GM18505 (cell line): ENCODE results near the gene ZNF772.

ENCODE experiments used
- ATAC-seq: cut with Tn5 transposase; IDR thresholded peaks from one replicate; pipeline ENCODE4 v1.9.1; 2021; ENCODE audit not compliant: unreplicated experiment
- POLR2A ChIP-seq: IDR thresholded peaks from 4 replicates; pipeline ENCODE4 v1.6.1; 2011; ENCODE audit warnings: borderline replicate concordance; ENCODE audit not compliant: insufficient read depth, insufficient read length; ENCODE audit errors: extremely low read depth

ZNF772 gene

DNA sequence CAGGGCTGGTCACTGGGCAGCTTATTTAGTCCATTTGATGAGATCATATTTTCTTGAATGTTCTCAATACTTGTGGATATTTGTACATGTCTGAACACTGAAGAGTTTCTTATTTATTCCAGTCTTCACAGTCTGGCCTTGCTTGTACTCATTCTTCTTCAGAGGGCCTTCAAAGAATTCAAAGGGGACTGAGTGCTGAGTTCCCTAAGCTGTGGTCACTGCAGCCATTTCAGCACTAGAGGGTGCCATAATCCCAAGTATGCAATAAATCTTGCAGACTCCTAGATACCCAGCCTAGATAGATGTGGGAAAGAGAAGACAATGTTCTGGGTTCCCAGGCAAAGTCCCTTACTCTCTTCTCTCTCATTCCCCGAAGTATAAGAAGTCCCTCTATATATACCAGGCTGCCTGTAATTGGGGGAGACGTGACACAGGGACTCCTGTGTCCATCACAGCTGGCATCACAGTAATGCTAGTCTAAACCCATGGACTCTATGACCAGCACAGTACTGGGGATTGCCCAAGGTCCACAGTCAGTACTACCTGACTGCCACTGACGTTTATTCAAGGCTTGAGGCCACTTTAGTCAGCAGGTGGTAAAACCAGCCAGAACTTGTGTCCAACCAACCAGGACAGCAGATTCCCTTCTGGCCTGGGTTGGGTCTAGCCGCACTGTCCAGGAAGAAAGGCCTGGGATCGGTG lies 11.5 kb downstream of the ZNF772 start:
- ATAC-seq = no peak
- no peak for TF ChIP-seq POLR2A

- TF ChIP-seq POLR2A = no peak
- no peak for ATAC-seq
Measured at GRCh38 chr19:57452307-57452706, 25.1 kb downstream of the ZNF772 start.

DNA sequence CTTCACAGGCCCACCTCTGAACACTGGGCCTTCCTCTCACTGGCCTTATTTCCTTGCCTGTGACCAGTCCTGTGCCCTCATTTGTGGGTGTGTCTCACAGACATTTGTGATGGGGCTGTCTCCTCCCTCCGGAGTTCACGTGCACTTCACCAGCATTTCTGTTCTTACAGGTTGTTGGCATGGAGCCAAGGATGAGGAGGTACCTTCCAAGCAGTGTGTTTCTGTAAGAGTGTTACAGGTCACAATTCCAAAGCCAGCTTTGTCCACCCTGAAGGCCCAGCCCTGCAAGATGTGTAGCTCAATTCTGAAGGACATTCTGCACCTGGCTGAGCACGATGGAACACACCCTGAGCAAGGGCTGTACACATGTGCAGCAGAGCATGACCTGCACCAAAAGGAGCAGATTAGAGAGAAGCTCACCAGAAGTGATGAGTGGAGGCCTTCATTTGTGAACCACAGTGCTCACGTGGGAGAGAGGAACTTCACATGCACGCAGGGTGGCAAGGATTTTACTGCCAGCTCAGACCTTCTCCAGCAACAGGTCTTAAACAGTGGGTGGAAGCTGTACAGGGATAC lies 34.2 kb downstream of the ZNF772 start:
- TF ChIP-seq POLR2A = no peak
- ATAC-seq = no peak

DNA sequence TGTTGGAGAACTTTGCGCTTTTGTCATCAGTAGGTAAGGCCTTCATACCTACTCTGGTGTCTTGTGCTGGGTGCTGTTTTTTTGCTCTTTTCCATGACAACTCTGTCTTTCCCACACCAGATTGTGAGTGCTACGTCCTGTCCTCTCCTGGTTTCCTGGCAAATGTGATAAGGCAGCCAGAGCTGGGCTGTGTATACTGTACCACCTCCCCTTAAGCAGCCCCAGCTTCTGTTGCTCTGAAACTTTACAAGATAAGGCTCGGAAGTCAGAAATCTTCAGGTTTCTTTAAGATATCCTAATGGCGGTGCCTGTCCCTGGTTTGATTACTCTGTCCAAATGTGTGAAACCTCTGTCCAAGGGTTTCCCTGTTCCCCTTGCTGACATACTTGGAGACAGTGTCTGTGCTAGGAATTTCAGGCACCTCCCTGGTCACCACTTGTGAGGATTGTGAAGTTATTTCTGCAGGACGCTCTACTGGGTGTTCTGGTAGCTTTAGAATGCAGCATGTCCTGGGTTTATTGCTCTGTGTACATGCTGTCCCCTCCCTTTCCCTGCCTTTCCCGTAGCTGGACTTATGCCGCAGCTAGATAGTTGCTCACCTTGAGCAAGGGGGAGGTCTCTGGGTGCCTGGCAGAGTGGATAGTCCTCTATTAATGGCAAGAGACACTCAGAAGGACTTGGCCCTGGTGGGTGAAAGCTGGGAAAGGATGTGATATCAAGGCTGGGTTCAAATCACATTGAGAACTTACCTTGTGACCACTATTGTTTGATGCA lies 35.2 kb downstream of the ZNF772 start:
- no peak for TF ChIP-seq POLR2A
- no peak for ATAC-seq

DNA sequence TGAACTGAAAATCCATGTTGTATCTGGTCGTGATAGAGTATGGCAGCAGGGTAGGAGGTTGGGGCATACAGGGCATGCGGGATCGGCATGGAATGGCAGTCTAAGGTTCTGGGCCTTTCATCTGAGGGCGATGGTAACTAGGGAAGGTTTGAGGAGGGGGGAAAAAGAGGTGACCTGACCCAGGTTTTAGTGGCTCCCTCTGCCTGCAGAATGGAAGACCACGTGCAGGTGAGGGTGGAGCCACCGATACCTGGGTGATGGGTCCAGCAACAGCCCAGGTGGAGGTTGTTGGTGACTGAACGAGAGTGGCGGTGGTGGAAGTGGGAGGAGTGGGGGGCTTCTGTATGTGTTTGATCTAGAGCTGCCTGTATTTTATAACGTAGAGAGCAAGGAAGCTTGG lies 38.4 kb downstream of the ZNF772 start:
- no peak for ATAC-seq
- no peak for TF ChIP-seq POLR2A

DNA sequence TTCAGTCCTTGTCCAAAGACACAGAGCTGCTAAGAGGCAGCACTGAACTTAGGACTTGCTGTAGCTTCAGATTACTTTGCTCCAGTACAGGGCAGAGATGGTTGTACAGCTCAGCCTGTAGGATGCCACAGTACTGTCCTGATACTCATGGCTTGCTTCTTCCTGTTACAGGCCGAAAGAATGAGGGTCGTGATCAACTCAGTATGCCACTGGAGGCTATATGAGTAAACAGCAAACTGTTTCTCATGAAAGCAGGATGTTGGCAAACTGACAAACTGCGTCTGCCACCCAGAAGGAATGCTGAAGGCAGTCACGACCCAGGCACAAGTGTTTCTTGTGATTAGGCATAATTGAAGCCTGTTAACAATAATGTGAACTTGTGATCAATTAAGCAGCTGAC lies 39.4 kb downstream of the ZNF772 start:
- ATAC-seq = no peak
- no peak for TF ChIP-seq POLR2A

- ATAC-seq = no peak
- TF ChIP-seq POLR2A = no peak
Measured at GRCh38 chr19:57436417-57436816, 40.9 kb downstream of the ZNF772 start.

GRCh38 chr19:57435062-57435978 lies 42.0 kb downstream of the ZNF772 start, which contains the start of gene ZNF749:
ZNF749 (plus strand) TSS chr19:57435325; CDS start chr19:57435579, 254 bp downstream.
- TF ChIP-seq POLR2A = peak; percentile 61
- ATAC-seq = peak; percentile 97

DNA sequence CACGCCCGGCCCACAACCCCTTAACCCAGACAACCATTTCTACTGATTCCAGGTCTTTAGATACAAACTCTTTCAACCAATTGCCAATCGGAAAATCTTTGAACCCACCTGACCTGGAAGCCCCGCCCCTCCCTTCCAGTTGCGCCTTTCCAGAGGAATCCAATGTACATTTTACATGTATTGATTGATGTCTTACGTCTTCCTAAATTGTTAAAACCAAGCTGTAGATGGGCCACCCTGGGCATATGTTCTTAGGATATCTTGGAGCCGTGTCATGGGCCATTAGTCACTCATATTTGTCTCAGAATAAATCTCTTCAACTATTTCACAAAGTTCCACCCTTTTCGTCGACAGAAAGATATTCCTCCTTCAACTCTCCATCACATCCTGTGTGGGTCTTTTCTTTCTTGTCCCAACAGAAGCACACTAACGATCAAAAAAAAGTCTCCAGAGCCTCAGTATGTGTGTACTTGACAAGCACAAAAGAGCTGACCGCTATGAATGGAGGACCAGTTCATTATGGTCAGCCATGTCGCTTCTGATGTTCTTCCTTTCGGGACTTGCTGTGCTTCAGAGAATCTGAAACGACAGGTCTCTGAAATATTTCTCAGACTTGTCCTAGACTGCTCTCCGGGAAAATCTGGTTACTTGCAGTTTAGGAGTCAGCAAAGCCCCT lies 42.8 kb downstream of the ZNF772 start:
- no peak for TF ChIP-seq POLR2A
- ATAC-seq = peak; percentile 17

DNA sequence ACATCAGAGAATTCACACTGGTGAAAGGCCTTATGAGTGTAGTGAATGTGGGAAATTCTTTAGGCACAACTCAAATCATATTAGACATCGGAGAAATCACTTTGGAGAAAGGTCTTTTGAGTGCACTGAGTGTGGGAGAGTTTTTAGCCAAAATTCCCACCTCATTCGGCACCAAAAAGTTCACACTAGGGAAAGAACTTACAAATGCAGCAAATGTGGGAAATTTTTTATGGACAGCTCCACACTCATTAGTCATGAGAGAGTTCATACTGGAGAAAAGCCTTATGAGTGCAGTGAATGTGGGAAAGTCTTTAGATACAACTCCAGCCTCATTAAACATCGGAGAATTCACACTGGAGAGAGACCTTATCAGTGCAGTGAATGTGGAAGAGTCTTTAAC lies 56.3 kb downstream of the ZNF772 start:
- no peak for ATAC-seq
- TF ChIP-seq POLR2A = no peak

DNA sequence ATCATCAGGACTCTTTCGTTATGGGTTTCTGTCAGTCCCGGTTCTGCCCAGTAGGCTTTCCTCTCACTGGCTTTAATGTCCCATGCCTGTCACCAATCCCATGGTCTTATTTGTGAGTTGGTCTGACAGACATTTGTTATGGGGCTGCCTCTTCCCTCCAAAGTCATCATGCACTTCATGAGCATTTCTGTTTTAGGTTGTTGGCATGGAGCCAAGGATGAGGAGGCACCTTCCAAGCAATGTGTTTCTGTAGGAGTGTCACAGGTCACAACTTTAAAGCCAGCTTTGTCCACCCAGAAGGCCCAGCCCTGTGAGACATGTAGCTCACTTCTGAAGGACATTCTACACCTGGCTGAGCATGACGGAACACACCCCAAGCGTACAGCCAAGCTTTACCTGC lies 57.9 kb downstream of the ZNF772 start:
- ATAC-seq = no peak
- no peak for TF ChIP-seq POLR2A
